Measurements from ENCODE around the gene PLPPR3.

Gene PLPPR3

DNA sequence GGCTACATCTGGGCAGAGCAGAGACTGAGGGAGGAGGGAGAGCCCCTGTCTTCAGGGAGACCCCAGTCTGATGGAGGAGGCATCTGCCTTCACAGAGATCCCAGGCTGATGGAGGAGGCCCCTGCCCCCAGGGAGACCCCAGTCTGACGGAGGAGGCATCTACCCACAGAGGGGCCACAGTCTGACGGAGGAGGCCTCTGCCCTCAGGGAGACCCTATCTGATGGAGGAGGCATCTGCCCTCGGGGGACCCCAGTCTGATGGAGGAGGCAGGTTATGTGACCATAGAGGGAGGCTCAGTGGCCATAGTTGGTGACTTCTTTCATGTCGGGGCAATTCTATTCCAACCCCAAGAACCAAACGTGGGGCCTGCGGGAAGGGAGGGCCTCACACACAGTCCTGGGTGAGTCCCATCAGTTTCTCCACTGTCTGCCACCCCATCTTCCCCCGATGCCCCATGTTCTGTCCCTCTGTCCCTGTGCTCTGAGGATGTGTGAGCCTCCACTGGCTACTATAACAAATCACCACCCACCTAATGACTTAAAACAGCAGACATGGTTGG lies 56.5 kb downstream of the PLPPR3 start:
- DNase-seq, result no peak

GRCh38 chr19:764301-764700 lies 57.5 kb downstream of the PLPPR3 start:
- no peak for DNase-seq

GRCh38 chr19:763869-764268 lies 57.9 kb downstream of the PLPPR3 start:
- DNase-seq, result no peak

DNA sequence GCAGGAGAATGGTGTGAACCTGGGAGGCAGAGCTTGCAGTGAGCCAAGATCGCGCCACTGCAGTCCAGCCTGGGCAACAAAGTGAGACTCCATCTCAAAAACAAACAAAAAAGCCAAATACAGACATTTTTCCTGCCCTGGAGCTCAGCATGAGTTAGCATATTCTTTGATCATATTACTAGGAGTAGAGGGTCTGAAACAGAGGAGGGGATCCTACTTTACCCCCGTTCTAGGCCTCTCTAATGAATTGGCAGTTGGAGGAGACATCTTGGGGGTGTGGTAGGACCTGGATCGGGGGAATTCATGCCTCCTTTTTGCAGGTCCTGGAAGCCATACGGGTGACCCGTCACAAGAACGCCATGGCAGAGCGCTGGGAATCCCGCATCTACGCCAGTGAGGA lies 58.6 kb downstream of the PLPPR3 start:
- no peak for DNase-seq

Data from SW 1271 (cell line).